HS-27A (cell line): ENCODE measurements around the gene WAC.
"Not testable (repeated sequence)": the region's sequence is repeated elsewhere in the genome, so short reads cannot be mapped to it uniquely, and the experiment has no call there.

ENCODE experiments used
- DNase-seq: peaks from one replicate; pipeline ENCODE4 v3.0.0-alpha.2; 2012; ENCODE audit warnings: low read depth, missing footprints

Gene WAC

GRCh38 chr10:28566458-28567015 is 33.6 kb downstream of the WAC start:
- DNase-seq, result no peak

- DNase-seq, result no peak
Measured at GRCh38 chr10:28569506-28570159, 36.7 kb downstream of the WAC start.

GRCh38 chr10:28570598-28570997 is 37.7 kb downstream of the WAC start:
- DNase-seq, result no peak

DNA sequence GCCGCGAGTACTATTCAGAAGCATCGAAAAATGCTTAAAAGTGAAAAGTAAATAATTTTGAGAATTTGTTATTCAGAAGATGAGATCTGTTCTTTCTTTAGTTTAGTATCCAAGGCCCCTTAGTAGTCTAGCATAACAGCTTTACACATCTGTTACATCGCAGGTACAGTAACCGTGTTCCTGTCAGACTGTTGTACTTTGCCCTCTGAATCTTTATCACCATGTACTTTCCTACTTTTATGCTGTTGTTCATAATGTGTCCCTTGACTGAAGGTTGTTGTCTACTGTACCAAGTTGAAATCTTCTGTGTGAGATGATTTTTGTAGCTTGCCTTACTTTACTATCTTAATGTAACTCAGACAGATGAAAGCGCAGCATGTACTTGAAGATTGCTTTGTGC is 38.3 kb downstream of the WAC start:
- no peak for DNase-seq

GRCh38 chr10:28574214-28574613 is 41.3 kb downstream of the WAC start:
- not testable (repeated sequence) for DNase-seq

GRCh38 chr10:28575852-28576251 is 42.9 kb downstream of the WAC start:
- no peak for DNase-seq

- no peak for DNase-seq
Measured at GRCh38 chr10:28577506-28577905, 44.6 kb downstream of the WAC start.

DNA sequence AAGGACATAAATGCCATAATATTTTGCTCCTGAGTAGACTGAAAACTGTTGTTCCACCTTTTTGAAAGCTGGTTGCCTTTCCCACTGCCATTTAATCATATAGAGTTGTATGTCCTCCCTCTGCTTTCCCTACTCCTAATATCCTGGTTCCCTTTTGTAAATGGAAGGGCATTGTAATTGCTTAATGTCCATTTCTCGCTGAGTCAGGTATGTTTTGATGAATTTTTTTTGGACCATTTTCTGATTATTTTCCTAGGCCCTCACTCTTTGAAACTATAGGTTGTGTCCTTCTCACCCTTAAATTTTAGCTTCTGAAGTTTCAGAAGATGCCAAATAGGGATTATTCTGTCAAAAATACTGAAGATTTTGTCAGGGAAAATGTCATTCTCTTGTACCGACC is 45.5 kb downstream of the WAC start:
- DNase-seq, result no peak

DNA sequence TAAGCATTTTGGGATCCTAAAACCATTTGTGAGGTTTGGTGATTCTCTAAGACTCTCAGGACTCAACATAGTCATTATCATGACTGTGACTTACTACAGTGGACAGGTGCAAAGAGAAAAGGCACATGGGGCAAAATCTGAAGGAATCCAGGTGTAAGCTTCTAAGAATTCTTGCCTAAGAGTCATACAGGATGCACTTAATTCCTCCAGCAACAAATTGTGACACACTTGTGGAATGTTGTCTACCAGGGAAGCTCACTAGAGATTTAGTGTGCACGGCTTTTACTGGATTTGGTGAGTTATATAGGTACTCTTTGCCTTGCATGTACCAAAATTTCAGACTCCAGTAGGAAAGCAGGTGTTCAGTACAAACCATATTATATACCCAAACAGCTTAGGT is 47.9 kb downstream of the WAC start:
- no peak for DNase-seq

- no peak for DNase-seq
Measured at GRCh38 chr10:28581916-28582315, 49.0 kb downstream of the WAC start.

DNA sequence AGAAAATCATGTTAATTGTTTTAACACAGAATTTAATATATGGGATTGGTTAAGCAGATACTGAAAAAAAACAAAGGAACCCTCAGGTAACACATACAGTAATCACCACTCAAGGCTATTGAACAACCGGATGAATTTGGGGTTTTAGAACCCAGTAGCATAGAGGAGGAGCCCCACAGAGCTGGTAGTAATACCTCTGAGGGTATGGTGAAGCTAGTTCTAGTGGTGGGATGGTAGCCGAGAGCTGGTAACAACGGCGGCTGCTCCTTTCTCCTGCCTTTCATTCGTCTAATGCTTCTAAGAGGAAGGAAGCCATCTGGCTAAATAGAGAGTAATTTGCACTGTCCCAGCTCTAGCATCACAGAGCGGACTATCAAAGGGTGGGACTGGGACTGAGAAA is 52.2 kb downstream of the WAC start:
- DNase-seq, result no peak

DNA sequence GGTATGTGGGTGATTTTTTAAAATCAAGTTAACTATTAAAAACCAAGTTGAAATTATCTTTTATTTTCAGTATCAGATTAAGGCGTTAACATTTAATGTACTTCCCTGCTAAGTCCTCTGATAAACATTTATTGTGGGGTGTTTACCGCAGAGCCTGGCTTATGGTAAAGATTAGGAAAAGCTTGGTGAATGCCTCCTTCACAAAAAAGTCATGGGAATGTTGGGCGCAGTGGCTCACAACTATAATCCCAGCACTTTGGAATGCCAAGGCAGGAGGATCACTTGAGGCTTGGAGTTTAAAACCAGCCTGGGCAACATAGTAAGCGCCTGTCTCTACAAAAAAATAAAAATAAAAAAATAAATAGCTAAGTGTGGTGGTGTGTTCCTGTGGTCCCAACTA is 53.3 kb downstream of the WAC start:
- DNase-seq, result no peak

- no peak for DNase-seq
Measured at GRCh38 chr10:28587270-28587969, 54.5 kb downstream of the WAC start.

DNA sequence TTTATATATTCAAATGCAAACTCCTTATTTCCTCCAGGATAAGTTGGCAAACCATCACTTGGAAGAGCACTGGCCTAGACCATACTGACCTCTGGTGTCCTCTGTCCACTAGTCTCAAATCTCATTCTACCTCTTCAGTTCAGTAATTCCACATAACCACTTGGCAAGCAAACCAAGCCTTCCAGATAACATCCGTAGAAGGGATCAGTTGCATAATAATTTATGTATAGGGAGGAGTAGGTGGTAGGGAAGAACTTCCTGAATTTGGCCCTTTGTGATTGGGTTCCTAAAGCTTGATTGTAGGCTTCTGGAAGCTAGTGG is 55.0 kb downstream of the WAC start:
- DNase-seq, result no peak

GRCh38 chr10:28592953-28593352 is 60.0 kb downstream of the WAC start:
- peak; percentile 8 for DNase-seq

DNA sequence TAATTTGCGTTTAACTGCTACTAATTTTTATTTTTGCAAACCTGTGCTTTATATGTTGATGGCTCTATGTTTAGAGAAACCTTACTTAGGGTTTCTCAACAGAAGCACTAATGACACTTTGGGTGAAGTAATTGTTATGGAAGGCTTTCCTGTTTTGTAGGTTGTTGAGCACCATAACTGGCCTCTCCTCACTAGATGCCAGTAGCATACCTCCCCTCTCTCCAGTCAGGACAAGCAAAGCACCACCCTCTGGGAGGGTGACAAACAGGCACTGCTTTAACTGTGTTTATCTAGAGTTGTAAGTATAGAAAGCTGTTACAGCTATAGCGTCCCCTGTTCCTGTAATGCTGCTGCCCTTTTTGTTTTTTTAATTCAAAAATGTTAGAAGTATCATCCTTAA is 60.9 kb downstream of the WAC start:
- no peak for DNase-seq

DNA sequence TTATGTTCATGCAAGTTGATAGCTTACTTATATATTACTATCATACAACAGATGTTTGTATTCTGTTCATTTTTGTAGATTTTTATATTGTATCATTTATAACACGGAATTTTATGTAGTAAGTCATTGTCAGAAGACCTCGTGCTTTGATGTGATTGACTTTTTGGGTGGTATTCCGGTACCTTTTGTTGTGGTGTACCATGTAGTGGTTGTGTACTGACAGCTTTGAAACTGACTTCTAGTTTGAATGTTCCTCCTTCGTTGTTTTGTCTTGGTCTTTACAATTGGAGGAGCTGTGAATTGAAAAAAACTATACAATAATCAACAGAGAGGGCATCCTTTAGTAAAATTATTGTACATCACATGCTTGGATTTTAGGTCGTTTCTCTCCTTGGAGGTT is 61.5 kb downstream of the WAC start:
- DNase-seq, result no peak

DNA sequence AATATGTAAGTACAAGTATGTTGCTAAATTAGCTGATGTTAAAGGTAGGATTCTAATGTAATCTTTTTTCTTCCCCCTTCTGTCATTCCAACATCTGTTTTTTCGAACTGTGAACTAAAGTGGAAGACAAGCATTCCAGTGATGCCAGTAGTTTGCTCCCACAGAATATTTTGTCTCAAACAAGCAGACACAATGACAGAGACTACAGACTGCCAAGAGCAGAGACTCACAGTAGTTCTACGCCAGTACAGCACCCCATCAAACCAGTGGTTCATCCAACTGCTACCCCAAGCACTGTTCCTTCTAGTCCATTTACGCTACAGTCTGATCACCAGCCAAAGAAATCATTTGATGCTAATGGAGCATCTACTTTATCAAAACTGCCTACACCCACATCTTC is 62.7 kb downstream of the WAC start:
- no peak for DNase-seq

- no peak for DNase-seq
Measured at GRCh38 chr10:28600056-28600455, 67.1 kb downstream of the WAC start.

DNA sequence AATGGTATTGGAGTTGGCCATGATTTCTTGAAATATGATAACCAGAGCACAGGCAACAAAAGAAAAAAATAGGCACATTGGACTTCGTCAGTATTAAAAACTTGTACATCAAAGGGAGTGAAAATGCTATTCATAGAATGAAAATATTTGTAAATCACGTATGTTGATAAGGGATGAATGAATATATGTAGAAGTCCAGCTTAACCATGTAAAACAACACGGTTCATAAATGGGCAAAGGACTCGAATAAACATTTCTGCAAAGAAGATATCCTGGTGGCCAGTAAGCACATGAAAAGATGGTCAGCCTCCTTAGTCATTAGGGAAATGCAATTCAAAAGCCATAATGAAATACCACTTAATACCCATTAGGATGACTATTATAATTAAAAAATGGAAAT is 68.1 kb downstream of the WAC start:
- DNase-seq, result no peak

- DNase-seq, result no peak
Measured at GRCh38 chr10:28604567-28605536, 71.9 kb downstream of the WAC start.

- DNase-seq, result no peak
Measured at GRCh38 chr10:28606568-28606967, 73.7 kb downstream of the WAC start.

DNA sequence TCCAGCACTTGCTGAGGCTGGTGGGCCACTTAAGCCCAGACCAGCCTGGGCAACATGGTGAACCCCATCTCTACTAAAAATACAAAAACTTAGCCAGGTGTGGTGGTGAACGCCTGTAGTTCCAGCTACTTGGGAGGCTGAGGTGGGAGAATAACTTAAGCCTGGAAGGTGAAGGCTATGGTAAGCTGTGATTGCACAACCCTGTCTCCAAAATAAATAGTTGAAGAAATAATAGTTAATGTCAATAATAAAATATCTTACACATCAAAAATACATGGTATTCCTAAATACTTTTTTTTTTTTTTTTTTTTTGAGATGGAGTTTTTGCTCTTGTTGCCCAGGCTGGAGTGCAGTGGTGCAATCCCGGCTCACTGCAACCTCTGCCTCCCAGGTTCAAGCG is 76.7 kb downstream of the WAC start:
- DNase-seq, result not testable (repeated sequence)
